Endometrial microvascular endothelial cells (primary cell): ENCODE data around the gene ALK. TPM values are rescaled to one million over a fixed set of nuclear protein-coding genes. Genes with fewer than 3 reads are reported as not detected.

ENCODE experiments used
- in situ Hi-C: cut with HindIII; loops from 2 replicates; pipeline ENCODE4 v1.10.0; 2017; ENCODE audit warnings: low sequenced_read_pairs, low pct_unique_long_range_greater_than_20kb; ENCODE audit errors: inconsistent ontology term
- total RNA-seq: library from RNA; depleted of rRNA; stranded (reverse); fragments of >200 nt; gene quantifications from one replicate; pipeline ENCODE4 v1.2.3, GENCODE V29; 2015; ENCODE audit errors: inconsistent ontology term

ALK gene
- total RNA-seq, 1 donor from 2014 or later, result not detected

- in situ Hi-C loops, result no loop called here
Measured at GRCh38 chr2:29699045-29699444, 222.3 kb downstream of the ALK start.

- in situ Hi-C loops, result no loop called here
Measured at GRCh38 chr2:29698216-29698615, 223.2 kb downstream of the ALK start.

DNA sequence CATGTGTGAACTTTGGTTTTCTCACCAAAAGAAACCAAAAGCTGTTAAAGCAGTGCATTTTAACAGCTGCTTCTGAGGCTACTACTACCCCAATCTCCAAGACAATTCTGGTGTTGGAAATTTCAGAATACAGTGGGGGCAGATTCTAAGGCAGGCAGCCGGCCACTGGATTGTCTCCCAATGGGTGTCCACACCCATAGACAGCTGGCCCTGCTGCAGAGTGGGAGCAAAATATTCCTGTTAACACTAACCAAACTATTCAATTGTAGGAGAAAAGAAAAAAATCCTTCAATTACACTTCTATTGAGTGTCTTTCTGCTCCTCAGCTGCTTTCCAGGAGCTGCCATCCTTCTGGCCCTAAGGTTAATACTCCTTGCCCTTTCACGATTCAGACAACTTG lies 223.7 kb downstream of the ALK start:
- in situ Hi-C loops, result no loop called here

- in situ Hi-C loops, result no loop called here
Measured at GRCh38 chr2:29697181-29697580, 224.2 kb downstream of the ALK start.

- in situ Hi-C loops, result no loop called here
Measured at GRCh38 chr2:29694741-29695140, 226.6 kb downstream of the ALK start.

- in situ Hi-C loops, result no loop called here
Measured at GRCh38 chr2:29691391-29691950, 229.9 kb downstream of the ALK start.

- in situ Hi-C loops, result no loop called here
Measured at GRCh38 chr2:29689666-29690065, 231.7 kb downstream of the ALK start.

DNA sequence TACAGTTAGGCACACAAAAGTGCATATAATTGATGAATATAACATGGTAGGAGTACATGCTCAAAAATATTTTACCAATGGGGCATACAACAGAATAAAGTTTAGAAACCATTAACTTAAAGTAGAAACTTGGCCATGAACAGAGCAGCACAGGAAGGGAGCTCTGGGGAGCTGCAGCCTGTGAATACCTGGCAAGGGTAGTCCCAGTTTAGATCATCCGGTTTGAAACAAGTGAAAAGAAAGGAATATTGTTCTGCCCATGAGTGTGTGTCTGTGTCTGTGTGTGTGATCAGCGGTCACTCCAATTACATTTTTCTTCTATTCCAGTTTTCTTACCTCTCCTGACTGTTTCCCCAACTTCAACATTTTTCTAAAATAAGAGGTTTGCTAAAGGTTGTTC lies 233.0 kb downstream of the ALK start:
- in situ Hi-C loops, result no loop called here

DNA sequence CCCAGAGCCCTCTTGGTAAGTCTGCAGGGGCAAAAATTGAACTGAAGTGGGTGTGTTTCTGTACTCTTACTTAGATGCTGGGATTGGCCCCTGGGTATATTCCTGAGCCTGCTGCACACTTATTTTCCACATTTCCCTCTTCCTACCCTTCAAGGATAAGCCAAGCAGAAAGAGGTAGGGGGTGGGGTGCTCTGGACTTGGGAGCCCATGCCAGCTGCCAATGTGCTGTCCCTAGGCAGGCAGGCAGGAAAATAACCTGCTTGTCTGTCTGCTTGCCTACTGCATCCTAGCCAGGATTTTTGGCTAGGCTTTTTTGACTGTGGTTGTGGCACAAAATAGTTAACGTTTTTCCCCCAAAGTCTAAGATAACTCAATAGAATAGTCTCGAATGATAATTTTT lies 234.3 kb downstream of the ALK start:
- in situ Hi-C loops, result no loop called here

- in situ Hi-C loops, result no loop called here
Measured at GRCh38 chr2:29676886-29677453, 244.4 kb downstream of the ALK start.

DNA sequence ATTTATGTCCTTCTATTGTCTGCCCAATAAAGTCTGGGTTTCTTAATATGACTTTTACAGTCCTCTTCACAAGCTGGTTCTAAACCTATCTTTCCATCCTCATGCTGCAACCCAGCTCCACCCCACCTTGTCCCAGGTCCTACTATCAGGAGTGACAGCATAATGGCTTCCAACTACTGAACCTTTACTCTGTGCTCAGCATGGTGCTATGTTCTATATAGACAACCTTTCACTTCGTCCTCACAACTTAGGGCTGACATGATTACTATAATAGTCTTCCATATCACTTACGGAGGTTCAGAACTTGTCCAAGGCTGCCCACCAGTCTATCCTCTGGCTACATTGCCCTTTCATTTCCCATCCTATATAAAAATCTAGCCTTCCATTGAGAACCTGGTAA lies 256.8 kb downstream of the ALK start:
- in situ Hi-C loops, result no loop called here

GRCh38 chr2:29663268-29663667 lies 258.1 kb downstream of the ALK start:
- in situ Hi-C loops, result no loop called here

DNA sequence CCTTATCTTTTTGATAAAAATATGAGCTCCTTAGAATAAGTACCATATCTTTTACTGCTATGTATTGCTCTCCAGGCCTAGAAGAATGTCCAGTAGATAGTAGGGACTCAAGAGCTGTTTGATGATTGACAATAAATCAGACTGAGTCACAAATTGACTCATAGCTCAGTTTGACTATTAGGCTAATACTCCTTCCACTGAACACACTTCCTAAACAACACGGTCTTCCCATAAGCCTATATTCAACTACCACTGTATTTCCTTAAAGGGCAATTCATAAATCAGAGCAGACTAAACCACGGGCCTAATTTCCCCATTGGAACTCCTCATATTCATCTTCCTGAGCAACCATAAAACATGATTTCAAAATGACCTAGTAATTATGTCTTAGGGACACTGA lies 258.5 kb downstream of the ALK start:
- in situ Hi-C loops, result no loop called here

DNA sequence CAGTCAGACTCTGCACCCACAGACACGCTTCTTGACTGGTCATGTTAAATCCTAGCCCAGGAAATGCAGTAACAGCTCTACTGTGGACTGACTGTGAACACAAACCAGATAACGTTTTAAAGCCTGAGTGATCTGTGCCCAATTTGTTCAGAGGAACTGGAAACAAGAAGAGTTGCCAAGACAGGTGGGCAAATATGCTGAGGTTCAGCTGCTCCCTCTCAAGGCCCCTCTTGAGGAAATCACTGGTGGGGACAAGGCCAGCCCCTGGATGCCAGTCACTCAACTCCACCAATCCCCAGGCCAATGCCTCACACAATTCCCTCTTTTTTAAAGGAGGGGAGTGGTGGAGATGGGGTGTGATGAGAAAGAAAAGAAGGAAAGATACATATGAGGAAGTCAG lies 261.2 kb downstream of the ALK start:
- in situ Hi-C loops, result no loop called here

DNA sequence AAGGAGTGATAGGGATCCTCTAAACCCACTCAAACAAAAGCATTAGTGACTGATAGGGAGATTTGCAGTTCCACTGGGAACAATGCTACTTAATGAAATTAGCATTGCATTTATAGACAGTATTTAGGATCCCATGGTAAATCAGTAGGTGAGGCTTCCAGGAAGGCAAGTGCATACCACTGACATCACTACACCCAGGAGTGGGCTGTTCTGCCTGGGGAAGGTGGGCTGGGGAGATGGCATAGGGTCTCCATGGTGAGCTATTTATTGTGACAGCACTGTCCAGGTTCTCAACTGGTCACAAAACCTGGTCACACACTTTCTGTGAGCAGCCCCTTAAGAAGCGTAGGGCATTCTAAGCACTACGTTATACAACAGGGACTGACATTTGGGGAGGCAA lies 262.2 kb downstream of the ALK start:
- in situ Hi-C loops, result no loop called here

DNA sequence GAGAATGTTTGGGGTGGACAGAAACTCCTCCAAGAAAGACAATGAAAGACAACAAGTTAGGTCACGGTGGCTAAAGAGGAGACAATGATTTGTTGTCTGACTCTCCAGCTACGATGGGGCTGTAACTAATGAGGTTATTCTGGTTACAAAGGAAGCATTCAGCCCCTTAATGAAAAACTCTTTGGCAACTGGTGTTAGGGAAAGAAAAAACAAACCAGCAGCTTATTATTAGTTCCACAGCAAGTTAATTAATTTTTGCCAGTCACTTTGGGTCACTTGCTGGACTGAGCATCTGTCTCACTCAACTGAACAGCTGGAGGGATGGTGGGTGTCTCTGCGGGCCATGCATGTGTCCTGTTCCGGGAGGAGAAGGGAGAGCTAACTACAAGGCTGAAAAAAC lies 263.7 kb downstream of the ALK start:
- in situ Hi-C loops, result no loop called here

DNA sequence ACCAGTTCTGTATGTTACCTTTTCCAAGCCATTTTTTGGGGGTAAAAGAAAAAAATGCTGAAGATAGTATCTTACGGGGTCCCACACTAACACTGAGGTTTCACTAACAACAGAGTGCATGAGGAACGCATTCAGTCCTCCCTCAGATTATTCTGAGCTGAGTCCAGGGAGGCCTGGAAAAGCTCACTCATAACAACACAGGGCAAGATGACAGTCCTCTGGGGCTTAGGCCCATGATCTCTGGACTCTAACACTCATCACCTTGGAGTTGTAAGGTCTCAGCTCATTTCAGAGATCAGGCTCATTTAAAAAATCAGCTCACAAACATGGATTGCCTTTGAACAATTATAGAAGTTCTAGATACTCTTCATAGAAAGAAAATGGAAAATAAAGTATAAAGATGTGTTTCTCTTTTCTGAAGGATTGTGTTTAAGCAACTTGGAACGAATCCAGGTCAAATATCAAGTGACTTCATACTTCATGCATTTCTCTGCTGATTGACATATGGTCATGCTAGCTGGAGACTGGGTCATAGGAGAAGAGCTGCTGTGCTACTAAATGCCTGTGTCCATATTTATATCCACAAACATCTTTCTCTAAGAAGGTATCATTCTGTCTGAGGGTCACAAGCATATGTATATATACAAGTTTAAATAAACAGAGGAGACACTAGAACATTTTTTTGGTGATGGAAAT lies 265.8 kb downstream of the ALK start:
- in situ Hi-C loops, result no loop called here

- in situ Hi-C loops, result no loop called here
Measured at GRCh38 chr2:29650631-29651097, 270.7 kb downstream of the ALK start.

DNA sequence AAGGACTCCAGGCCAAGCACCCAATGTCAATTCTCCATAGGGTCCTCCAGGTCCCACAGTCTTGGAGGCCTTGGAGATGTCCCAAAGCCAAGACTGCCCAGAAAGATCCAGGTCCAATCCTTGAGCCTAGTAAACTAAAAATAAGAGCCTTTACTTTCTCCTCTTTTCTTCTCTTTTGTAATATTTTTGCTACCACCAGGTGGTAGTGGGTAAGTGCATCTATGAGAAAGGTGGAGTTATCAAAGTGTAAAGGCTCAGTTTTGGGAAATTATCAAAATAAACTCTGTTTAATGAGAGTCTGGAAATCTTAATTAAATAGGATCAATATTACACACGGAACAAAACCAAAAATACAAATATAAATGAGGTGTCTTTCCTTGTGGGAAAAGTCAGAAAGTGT lies 276.4 kb downstream of the ALK start:
- in situ Hi-C loops, result no loop called here

DNA sequence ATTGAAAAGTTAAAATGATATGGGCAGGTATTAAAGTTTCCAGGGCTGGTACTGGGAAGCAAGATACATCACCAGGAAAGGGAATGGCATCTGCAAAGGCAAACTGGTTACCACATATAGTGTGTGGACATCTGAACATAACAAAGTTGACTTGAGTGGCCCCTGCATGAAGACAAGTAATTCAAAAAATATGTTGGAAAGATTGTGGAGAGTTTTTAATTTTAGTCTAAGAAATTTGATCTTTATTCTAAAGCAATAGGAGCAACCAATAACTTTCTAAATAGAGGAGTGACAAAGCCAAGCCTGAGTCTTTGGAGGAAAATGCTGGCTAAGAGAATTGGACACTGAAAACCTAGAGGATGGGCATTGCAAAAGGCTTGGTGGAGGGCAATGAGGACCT lies 278.2 kb downstream of the ALK start:
- in situ Hi-C loops, result no loop called here

DNA sequence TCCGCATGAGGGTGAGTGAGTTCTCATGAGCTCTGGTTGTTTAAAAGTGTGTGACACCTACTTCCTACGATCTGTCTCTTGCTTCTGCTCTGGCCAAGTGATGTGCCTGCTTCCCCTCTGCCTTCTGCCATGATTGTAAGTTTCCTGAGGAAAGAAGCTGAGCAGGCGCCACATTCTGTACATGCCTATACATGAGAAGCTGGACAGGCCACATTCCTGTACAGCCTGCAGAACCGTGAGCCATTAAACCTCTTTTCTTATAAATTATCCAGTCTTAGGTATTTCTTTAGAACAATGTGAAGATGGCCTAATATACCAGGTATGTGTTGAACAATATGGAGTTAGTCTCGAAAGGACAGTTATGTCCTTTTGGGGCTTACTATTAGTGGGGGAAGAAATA lies 281.0 kb downstream of the ALK start:
- in situ Hi-C loops, result no loop called here
